Mucosa of descending colon (tissue), 3 donors: Measurements from ENCODE around the gene TSPAN18. TPM values are rescaled to one million over a fixed set of nuclear protein-coding genes. Genes with fewer than 3 reads are reported as not detected.

Experiments used
- ATAC-seq: fragments of 200-7000 bp; cut with Tn5 transposase; one replicate; pipeline ENCODE4 v1.9.1; 2020; ENCODE audit warnings: mild to moderate bottlenecking, moderate library complexity
- DNase-seq, 3 donors: peaks; one replicate each; pipeline ENCODE4 v3.0.0-alpha.2; 2020
- H3K36me3 ChIP-seq: fragments of 200-600 bp; one replicate; pipeline ENCODE4 v1.8.0; 2021; ENCODE audit warnings: low read depth, mild to moderate bottlenecking
- H3K4me1 ChIP-seq: fragments of 200-600 bp; one replicate; pipeline ENCODE4 v1.8.0; 2021; ENCODE audit warnings: low read depth, mild to moderate bottlenecking
- H3K4me3 ChIP-seq: fragments of 200-600 bp; one replicate; pipeline ENCODE4 v1.8.0; 2021; ENCODE audit warnings: mild to moderate bottlenecking
- H3K9me3 ChIP-seq: fragments of 200-600 bp; one replicate; pipeline ENCODE4 v1.8.0; 2021; ENCODE audit warnings: mild to moderate bottlenecking
- intact Hi-C, 2 donors: fragments of 100-400 bp; cut with DNase I in 1 of 2; cut with micrococcal nuclease in 1 of 2; formaldehyde crosslinking; loops; one replicate each; pipeline versions ENCODE4 v1.11.0 to v1.11.1; 2022; cut with DNase I, micrococcal nuclease
- total RNA-seq, 3 donors: library from RNA; stranded (reverse); fragmentation: NEBNext Ultra II Directional in 2 of 3; extraction: Animal tissue kit (Norgen Biotek cat#: 25700) in 2 of 3; gene quantifications; one replicate each; pipeline versions ENCODE4 v1.2.1 to v1.2.4, GENCODE V29; 2021 to 2023
- TF ChIP-seq, protein P1 (sequence below): fragments of 200-600 bp; IDR thresholded peaks from one replicate; pipeline ENCODE4 v1.8.0; 2022; ENCODE audit warnings: antibody characterized with exemption, mild to moderate bottlenecking
- donor health status: DM: no; HTN: no; CAD: no; lungs with moderate emphysema.
- donor health status: DM: no; HTN: no; CAD: no.
- donor health status: DM: no; HTN: yes; CAD: no.

Gene TSPAN18
- total RNA-seq, 3 donors from 2014 or later: 3.6 to 63.2 (median 8.5) TPM

DNA sequence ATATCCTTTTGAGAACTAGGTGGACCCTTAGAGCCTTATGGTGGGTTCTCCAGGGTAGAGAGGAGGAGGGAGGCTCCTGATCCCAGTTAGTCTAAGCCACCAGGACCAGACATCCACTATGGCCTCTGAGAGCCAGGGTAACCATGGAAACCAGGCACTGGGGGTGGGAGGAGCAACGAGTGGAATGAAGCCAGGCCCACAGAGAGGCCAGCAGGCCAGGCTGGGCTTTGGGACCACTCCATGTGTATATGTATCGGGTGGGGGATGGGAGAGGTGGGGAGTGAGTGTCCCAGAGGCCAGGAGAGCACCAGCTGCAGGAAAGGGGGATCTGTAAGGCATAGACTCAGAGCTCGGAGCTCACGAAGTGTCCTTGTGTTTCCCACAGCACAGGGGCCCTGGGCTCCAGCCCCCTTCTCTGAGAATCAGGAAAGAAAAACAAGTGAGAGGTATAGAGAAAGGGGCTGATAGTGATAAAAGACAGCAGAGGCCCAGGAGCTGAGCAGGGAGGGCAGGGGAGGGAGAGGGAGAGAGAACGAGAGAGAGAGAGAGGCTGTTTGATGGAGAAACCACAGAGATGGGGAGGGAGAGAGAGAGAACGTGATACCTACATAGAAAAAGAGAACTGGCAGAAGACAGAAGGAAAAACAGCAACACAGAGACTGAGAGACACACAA lies 15.5 kb upstream of the TSPAN18 start:
- ATAC-seq (no peak), DNase-seq (no peak)
- intact Hi-C loops: loop anchor here in 1 of 2 donors (5.0 kb wide), 1 partner anchor 59 kb away; no protein-coding TSS in a partner anchor
- no peak overlapping the region for H3K4me3 ChIP-seq
- H3K4me1 ChIP-seq: no peaks in the 10 kb centered on the region
- H3K9me3 ChIP-seq: no peaks in the 10 kb centered on the region
- TF ChIP-seq, protein P1, sequence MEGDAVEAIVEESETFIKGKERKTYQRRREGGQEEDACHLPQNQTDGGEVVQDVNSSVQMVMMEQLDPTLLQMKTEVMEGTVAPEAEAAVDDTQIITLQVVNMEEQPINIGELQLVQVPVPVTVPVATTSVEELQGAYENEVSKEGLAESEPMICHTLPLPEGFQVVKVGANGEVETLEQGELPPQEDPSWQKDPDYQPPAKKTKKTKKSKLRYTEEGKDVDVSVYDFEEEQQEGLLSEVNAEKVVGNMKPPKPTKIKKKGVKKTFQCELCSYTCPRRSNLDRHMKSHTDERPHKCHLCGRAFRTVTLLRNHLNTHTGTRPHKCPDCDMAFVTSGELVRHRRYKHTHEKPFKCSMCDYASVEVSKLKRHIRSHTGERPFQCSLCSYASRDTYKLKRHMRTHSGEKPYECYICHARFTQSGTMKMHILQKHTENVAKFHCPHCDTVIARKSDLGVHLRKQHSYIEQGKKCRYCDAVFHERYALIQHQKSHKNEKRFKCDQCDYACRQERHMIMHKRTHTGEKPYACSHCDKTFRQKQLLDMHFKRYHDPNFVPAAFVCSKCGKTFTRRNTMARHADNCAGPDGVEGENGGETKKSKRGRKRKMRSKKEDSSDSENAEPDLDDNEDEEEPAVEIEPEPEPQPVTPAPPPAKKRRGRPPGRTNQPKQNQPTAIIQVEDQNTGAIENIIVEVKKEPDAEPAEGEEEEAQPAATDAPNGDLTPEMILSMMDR: no peak
- no peaks in the 10 kb centered on the region for H3K36me3 ChIP-seq

DNA sequence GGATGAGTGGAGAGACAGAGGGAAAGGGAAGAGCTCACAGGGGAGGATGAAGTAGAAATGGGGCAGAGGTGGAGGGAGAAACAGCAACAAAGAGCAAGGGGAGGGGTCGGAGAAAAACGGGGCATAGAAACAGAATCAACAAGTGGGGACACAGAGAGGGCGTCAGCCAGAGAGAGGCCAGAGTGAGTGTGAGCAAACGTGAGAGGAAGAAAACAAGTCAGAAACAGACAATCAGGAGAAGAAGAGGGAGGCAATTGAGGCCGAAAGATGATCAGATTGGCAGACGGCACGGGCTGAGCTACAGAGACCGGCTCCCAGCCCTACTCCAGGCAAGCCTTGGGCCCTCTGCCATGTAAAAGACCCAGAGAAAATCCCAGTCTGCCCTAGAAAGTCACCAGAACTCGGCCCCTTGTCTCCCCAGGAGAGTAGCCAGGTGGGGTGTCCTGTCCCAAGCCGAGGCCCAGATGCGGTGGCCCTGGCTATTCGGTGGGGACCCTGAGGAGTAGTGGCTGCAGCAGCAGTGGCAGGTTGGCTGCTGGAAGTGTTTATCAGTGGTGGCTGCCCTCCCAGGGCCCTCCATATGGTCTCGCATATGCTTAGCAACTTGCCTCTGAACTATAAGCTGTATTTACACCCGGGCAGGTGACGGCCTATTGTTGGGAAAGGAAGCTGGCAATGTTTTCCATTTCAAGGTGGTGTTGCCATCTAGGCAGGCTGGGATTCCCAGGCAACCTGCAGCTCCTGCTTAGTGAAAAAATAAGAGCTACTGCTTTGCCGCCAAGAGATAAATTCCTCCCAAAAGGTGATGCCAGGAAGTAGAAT lies 14.8 kb upstream of the TSPAN18 start:
- H3K36me3 ChIP-seq: no peaks in the 10 kb centered on the region
- no peak overlapping the region for H3K4me3 ChIP-seq
- TF ChIP-seq, protein P1: no peak
- no peak for ATAC-seq
- no peaks in the 10 kb centered on the region for H3K4me1 ChIP-seq
- intact Hi-C loops: loop anchor here in 1 of 2 donors (5.0 kb wide), 1 partner anchor 60 kb away; no protein-coding TSS in a partner anchor
- no peaks in the 10 kb centered on the region for H3K9me3 ChIP-seq
- no peak for DNase-seq

DNA sequence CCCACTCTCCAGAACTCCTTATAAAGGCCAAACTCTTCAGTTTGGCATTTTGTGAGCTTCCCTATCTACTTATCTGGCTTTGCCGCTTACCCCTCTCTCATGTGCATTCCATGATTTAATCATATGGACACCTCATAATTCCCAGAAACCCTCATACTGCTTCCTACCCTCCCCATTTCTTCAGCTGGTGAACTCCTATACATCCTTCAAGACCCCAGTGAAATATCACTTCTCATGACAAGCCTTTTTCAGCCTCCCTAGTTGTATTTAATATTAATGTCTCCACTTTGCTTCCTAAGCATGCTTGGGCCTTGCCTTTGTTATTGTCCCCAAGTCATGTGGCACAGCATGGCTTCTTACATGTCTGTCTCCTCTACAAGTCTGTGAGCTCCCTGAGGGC lies 13.7 kb upstream of the TSPAN18 start:
- TF ChIP-seq, protein P1: no peak

DNA sequence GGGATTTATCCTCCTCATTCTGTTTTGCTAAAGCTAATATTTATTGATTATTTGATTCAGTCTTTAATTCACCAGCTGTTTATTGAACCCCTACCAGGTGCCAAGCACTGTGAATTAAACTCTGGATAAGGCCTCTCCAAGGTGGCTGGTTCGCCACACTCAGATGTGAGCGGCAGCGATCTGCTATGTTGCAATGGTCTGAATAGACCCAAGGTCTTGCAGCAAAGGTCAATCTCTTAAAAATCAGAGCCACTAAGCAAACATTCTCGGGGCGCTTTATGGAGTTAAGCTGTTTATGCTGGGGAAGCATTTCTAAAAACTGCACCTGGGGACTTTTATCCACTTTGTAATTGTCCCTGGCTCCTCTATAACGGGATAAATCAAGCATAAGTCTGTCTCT lies 10.5 kb upstream of the TSPAN18 start:
- ATAC-seq: no peak
- intact Hi-C loops: no loop called here
- TF ChIP-seq, protein P1: no peak
- H3K36me3 ChIP-seq: no peaks in the 10 kb centered on the region
- no peak overlapping the region for H3K4me3 ChIP-seq
- no peaks in the 10 kb centered on the region for H3K9me3 ChIP-seq
- no peaks in the 10 kb centered on the region for H3K4me1 ChIP-seq
- DNase-seq: no peak

More for the DNA sequence above, 13.7 kb upstream of the TSPAN18 start:
- DNase-seq: no peak
- no peaks in the 10 kb centered on the region for H3K36me3 ChIP-seq
- no peaks in the 10 kb centered on the region for H3K9me3 ChIP-seq
- H3K4me1 ChIP-seq: no peaks in the 10 kb centered on the region
- intact Hi-C loops: loop anchor here in 1 of 2 donors (5.0 kb wide), 1 partner anchor 61 kb away; no protein-coding TSS in a partner anchor
- ATAC-seq: no peak
- no peak overlapping the region for H3K4me3 ChIP-seq

DNA sequence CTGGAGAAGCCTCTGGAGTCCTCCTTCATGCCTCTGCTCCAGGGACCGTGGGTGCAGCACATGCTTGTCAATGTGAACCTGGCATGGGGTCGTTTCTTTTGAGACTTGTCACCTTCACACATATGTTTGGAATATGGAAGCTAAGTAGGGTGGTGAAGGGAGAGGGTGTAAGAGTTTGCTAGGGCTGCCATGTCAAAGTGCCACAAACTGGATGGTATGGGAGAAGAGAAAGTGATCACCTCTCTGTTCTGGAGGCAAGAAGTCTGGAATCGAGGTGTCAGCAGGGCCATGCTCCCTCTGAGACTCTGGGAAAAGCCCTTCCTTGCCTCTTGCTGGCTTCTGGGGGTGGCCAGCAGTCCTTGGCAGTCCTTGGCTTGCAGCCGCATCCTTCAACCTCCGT lies 8.7 kb upstream of the TSPAN18 start:
- H3K9me3 ChIP-seq: no peaks in the 10 kb centered on the region
- no peak for ATAC-seq
- no peak for DNase-seq
- no peaks in the 10 kb centered on the region for H3K36me3 ChIP-seq
- H3K4me1 ChIP-seq: no peaks in the 10 kb centered on the region
- TF ChIP-seq, protein P1: no peak
- intact Hi-C loops: no loop called here
- H3K4me3 ChIP-seq: no peak overlapping the region
